Ishikawa (cell line): ENCODE results near the gene CYYR1.

Source experiments
- CEBPB ChIP-seq: IDR thresholded peaks from 2 replicates; pipeline ENCODE4 v1.6.1; 2012
- EGR1 ChIP-seq: IDR thresholded peaks from 2 replicates; pipeline ENCODE4 v1.6.1; 2012
- EP300 ChIP-seq: IDR thresholded peaks from 2 replicates; pipeline ENCODE4 v1.6.1; 2012; ENCODE audit warnings: borderline replicate concordance
- FOXM1 ChIP-seq: IDR thresholded peaks from 2 replicates; pipeline ENCODE4 v1.6.1; 2012; ENCODE audit warnings: low read depth, borderline replicate concordance
- NFIC ChIP-seq: IDR thresholded peaks from 2 replicates; pipeline ENCODE4 v1.6.1; 2012
- RAD21 ChIP-seq: IDR thresholded peaks from 2 replicates; pipeline ENCODE4 v1.6.1; 2012; ENCODE audit warnings: low read depth
- TAF1 ChIP-seq: IDR thresholded peaks from 2 replicates; pipeline ENCODE4 v1.6.1; 2012; ENCODE audit warnings: low read depth, mild to moderate bottlenecking
- TF ChIP-seq, protein P1 (sequence below): IDR thresholded peaks from 2 replicates; pipeline ENCODE4 v1.6.1; 2012; ENCODE audit warnings: low read depth, mild to moderate bottlenecking

DNA sequence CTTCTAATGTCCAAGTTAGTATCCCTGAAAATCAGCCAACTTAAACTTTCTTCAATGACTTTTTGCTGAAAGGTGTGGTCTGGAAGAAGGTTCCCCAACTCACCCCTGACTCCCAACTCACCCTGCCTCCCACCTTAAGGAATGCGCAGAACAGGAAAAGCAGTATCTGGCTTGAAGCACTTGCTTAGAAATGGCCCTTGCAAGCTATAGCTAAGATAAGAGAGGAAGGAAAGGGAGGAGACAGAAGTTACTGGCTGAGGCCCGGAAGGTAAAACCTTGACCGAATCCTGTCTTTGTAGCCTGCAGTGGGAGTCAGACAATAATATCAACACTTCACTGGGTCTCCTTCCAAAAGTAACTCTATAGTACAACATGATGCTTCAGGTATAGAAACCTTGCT is 2.9 kb downstream of the CYYR1 start:
- TF ChIP-seq NFIC: no peak
- TF ChIP-seq EP300: no peak
- no peak for TF ChIP-seq FOXM1
- no peak for TF ChIP-seq RAD21
- no peak for TF ChIP-seq CEBPB
- no peak for TF ChIP-seq EGR1
- no peak for TF ChIP-seq TAF1
- TF ChIP-seq, protein P1, sequence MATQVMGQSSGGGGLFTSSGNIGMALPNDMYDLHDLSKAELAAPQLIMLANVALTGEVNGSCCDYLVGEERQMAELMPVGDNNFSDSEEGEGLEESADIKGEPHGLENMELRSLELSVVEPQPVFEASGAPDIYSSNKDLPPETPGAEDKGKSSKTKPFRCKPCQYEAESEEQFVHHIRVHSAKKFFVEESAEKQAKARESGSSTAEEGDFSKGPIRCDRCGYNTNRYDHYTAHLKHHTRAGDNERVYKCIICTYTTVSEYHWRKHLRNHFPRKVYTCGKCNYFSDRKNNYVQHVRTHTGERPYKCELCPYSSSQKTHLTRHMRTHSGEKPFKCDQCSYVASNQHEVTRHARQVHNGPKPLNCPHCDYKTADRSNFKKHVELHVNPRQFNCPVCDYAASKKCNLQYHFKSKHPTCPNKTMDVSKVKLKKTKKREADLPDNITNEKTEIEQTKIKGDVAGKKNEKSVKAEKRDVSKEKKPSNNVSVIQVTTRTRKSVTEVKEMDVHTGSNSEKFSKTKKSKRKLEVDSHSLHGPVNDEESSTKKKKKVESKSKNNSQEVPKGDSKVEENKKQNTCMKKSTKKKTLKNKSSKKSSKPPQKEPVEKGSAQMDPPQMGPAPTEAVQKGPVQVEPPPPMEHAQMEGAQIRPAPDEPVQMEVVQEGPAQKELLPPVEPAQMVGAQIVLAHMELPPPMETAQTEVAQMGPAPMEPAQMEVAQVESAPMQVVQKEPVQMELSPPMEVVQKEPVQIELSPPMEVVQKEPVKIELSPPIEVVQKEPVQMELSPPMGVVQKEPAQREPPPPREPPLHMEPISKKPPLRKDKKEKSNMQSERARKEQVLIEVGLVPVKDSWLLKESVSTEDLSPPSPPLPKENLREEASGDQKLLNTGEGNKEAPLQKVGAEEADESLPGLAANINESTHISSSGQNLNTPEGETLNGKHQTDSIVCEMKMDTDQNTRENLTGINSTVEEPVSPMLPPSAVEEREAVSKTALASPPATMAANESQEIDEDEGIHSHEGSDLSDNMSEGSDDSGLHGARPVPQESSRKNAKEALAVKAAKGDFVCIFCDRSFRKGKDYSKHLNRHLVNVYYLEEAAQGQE: no peak
